ENCODE measurements around the gene NRDE2.

- TF ChIP-seq POLR2A (IDR thresholded peaks at IDR 0.05) (no peak), CTCF (IDR thresholded peaks at IDR 0.05) (no peak), POLR2AphosphoS5 (IDR thresholded peaks at IDR 0.05) (no peak), EP300 (IDR thresholded peaks at IDR 0.05) (no peak)
These were observed 55.9 kb downstream of the NRDE2 start for GRCh38 chr14:90275820-90276219.

All from gastroesophageal sphincter (tissue), 3 donors.